Endothelial cell of umbilical vein (primary cell): ENCODE results near the gene LATS2. TPM values are rescaled to one million over a fixed set of nuclear protein-coding genes. Genes with fewer than 3 reads are reported as not detected.

Experiments used
- BruUV-seq: library from RNA; stranded (reverse); fragments of 400-500 nt; replicated peaks from 2 replicates; lab custom pipeline; 2021; lab: Mats Ljungman, UMichigan
- CTCF ChIA-PET: fragments of 300-600, 350-600 bp; sonication (Branson Sonifier 250); formaldehyde crosslinking; loops from one replicate; lab custom pipeline; 2021; ENCODE audit warnings: antibody characterized with exemption, inconsistent platforms; lab: Charles Lee
- POLR2A ChIA-PET: fragments of 300-600, 350-600 bp; sonication (Branson Sonifier 250); formaldehyde crosslinking; loops from one replicate; lab custom pipeline; 2021; ENCODE audit warnings: antibody characterized with exemption, inconsistent platforms; lab: Charles Lee
- DNase-seq: peaks from one replicate; pipeline ENCODE4 v3.0.0-alpha.2; 2011; ENCODE audit warnings: low read depth, low spot score
- FAIRE-seq: peaks from 2 replicates; lab custom pipeline; 2011; peaks lifted over from hg19 to GRCh38; lab: Jason Lieb, UNC
- H2AFZ ChIP-seq: 2 replicates; pipeline ENCODE4 v1.6.0; 2012; ENCODE audit warnings: low read depth, low read length, control low read depth, inconsistent platforms
- H3K27ac ChIP-seq: 2 replicates; pipeline ENCODE4 v1.5.1; 2011; ENCODE audit warnings: low read depth, mild to moderate bottlenecking, control low read depth, low read length, moderate library complexity; ENCODE audit not compliant: insufficient read depth
- H3K27me3 ChIP-seq, 2 experiments: 2 replicates each; pipeline versions ENCODE4 v1.6.0 to v1.6.1; 2011; ENCODE audit warnings: low read length in 2 of 2, mixed read lengths in 1 of 2; ENCODE audit not compliant: control insufficient read depth in 2 of 2, insufficient read depth in 2 of 2
- H3K36me3 ChIP-seq, 2 experiments: 2 replicates in 1 of 2; 3 replicates in 1 of 2; pipeline ENCODE4 v1.5.1; 2011; ENCODE audit warnings: low read length in 2 of 2, mild to moderate bottlenecking in 1 of 2, moderate library complexity in 1 of 2; ENCODE audit not compliant: control insufficient read depth in 2 of 2, insufficient read depth in 2 of 2; ENCODE audit errors: extremely low read depth in 1 of 2
- H3K4me1 ChIP-seq: 3 replicates; pipeline ENCODE4 v1.5.1; 2011; ENCODE audit warnings: mild to moderate bottlenecking, low read length; ENCODE audit not compliant: control insufficient read depth, insufficient read depth; ENCODE audit errors: extremely low read depth
- H3K4me2 ChIP-seq: 2 replicates; pipeline ENCODE4 v1.6.1; 2011; ENCODE audit warnings: low read length, control low read depth, mixed read lengths; ENCODE audit not compliant: insufficient read depth
- H3K4me3 ChIP-seq, 3 experiments: fragments of 200-600 bp in 1 of 3; sonication (generic), shearing (Covaris generic) in 1 of 3; replicated peaks in 1 of 3; 2 replicates each; pipeline ENCODE4 v1.5.1; 2011 to 2016; ENCODE audit warnings: control low read depth in 3 of 3, low read length in 3 of 3, mild to moderate bottlenecking in 2 of 3, inconsistent platforms in 1 of 3, low read depth in 1 of 3, moderate library complexity in 1 of 3; ENCODE audit not compliant: insufficient read depth in 1 of 3
- H3K79me2 ChIP-seq: 2 replicates; pipeline ENCODE4 v1.6.0; 2012; ENCODE audit warnings: low read length, inconsistent platforms; ENCODE audit not compliant: control insufficient read depth, insufficient read depth
- H3K9ac ChIP-seq: replicated peaks from 2 replicates; pipeline ENCODE3; 2011; ENCODE audit warnings: low read length, control low read depth; ENCODE audit not compliant: insufficient read depth; ENCODE audit errors: extremely low read depth
- H3K9me1 ChIP-seq: replicated peaks from 3 replicates; pipeline ENCODE4 v1.6.0; 2011; ENCODE audit warnings: mild to moderate bottlenecking, low read length; ENCODE audit not compliant: control insufficient read depth, insufficient read depth; ENCODE audit errors: extremely low read depth
- H3K9me3 ChIP-seq: replicated peaks from 2 replicates; pipeline ENCODE4 v1.5.1; 2012; ENCODE audit warnings: low read length, inconsistent platforms; ENCODE audit not compliant: control insufficient read depth, insufficient read depth
- H4K20me1 ChIP-seq: replicated peaks from 2 replicates; pipeline ENCODE3; 2011; ENCODE audit warnings: mild to moderate bottlenecking, low read length; ENCODE audit not compliant: control insufficient read depth, insufficient read depth; ENCODE audit errors: extremely low read depth
- CTCF ChIP-seq, 2 donors: IDR thresholded peaks; 1 replicate in 1 of 2; 2 replicates in 1 of 2; pipeline ENCODE4 v1.5.1; 2011; ENCODE audit warnings: low read length in 2 of 2, mild to moderate bottlenecking in 2 of 2, moderate library complexity in 2 of 2, control low read depth in 1 of 2, inconsistent platforms in 1 of 2, low read depth in 1 of 2; ENCODE audit not compliant: insufficient read depth in 1 of 2; ENCODE audit errors: extremely low read depth in 1 of 2
- EZH2 ChIP-seq: IDR thresholded peaks from 2 replicates; pipeline ENCODE4 v1.6.1; 2012; ENCODE audit warnings: borderline replicate concordance, low read depth, mild to moderate bottlenecking, moderate library complexity, low read length, inconsistent platforms; ENCODE audit not compliant: severe bottlenecking
- FOS ChIP-seq: IDR thresholded peaks from 2 replicates; pipeline ENCODE4 v1.6.1; 2011; ENCODE audit warnings: mild to moderate bottlenecking, low read length, moderate library complexity, borderline replicate concordance; ENCODE audit not compliant: insufficient read depth
- GATA2 ChIP-seq: IDR thresholded peaks from 2 replicates; pipeline ENCODE4 v1.7.0; 2011; ENCODE audit warnings: low read depth, mild to moderate bottlenecking, moderate library complexity, mixed read lengths, low read length; ENCODE audit not compliant: insufficient read length, insufficient read depth
- JUN ChIP-seq: IDR thresholded peaks from 2 replicates; pipeline ENCODE4 v1.6.1; 2011; ENCODE audit warnings: borderline replicate concordance, low read depth; ENCODE audit not compliant: insufficient read length, insufficient read depth
- POLR2A ChIP-seq: IDR thresholded peaks from 2 replicates; pipeline ENCODE4 v1.6.1; 2012; ENCODE audit warnings: low read depth, mild to moderate bottlenecking, control low read depth, low read length
- POLR2AphosphoS5 ChIP-seq: IDR thresholded peaks from 2 replicates; pipeline ENCODE4 v1.6.1; 2012; ENCODE audit warnings: low read depth, mild to moderate bottlenecking, control low read depth, low read length, moderate library complexity; ENCODE audit not compliant: insufficient read depth
- dilution Hi-C: fragments of 300-500 bp; cut with MboI; formaldehyde crosslinking; loops from one replicate; pipeline ENCODE4 v1.15.0; 2019; ENCODE audit warnings: low sequenced_read_pairs; ENCODE audit not compliant: extremely low pct_ligation_motif_present
- intact Hi-C: fragments of 100-400 bp; cut with micrococcal nuclease; formaldehyde crosslinking; loops from one replicate; pipeline ENCODE4 v1.10.0; 2022
- polyA plus RNA-seq, 4 experiments: library from polyadenylated mRNA; depleted of rRNA in 3 of 4; stranded (reverse) in 3 of 4; unstranded in 1 of 4; fragments of >200 nt; gene quantifications; 2 replicates each; pipeline versions ENCODE4 v1.2.1 to v1.2.3, GENCODE V29; 2011 to 2012; ENCODE audit warnings: missing spikeins in 1 of 4
- total RNA-seq: library from RNA; stranded (reverse); gene quantifications from 2 replicates; pipeline ENCODE4 v1.2.3, GENCODE V29; 2021
- TF ChIP-seq, protein P1 (sequence below): IDR thresholded peaks from 2 replicates; pipeline ENCODE4 v1.6.1; 2011; ENCODE audit not compliant: insufficient read depth, insufficient read length

LATS2 gene
- total and polyA plus RNA-seq, 2 donors (not counting 3 experiments of a cell fraction or from before 2014, with no cell fraction given): 33.5 to 67.6 TPM

DNA sequence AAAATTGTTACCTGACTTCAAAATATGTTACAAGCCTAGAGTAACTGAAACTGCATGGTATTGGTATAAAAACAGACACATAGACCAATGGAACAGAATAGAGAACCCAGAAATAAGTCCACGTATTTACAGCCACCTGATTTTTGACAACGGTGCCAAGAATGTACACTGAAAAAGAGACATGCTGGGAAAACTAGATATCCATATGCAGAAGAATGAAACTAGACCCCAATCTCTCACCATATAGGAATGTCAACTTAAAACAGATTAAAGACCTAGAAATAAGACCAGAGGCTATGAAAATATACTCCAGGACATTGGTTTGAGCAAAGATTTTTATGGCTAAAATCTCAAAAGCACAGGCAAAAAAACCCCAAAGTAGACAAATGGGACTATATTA is 76.5 kb downstream of the LATS2 start:
- no peak overlapping the region for H3K27ac ChIP-seq
- H4K20me1 ChIP-seq: no peaks in the 10 kb centered on the region
- no peak overlapping the region for H2AFZ ChIP-seq
- no peak overlapping the region for H3K4me2 ChIP-seq
- H3K79me2 ChIP-seq: peaks cover 83% of the 10 kb centered on the region
- DNase-seq: no peak
- no peak overlapping the region for H3K9ac ChIP-seq
- H3K36me3 ChIP-seq: peaks cover 44 to 45% of the 10 kb centered on the region in 2 experiments
- H3K9me3 ChIP-seq: no peaks in the 10 kb centered on the region
- no peak overlapping the region for H3K4me3 ChIP-seq
- no peaks in the 10 kb centered on the region for H3K27me3 ChIP-seq
- no peaks in the 10 kb centered on the region for H3K4me1 ChIP-seq
- intact Hi-C loops: no loop called here
- no peak for FAIRE-seq
- no peaks in the 10 kb centered on the region for H3K9me1 ChIP-seq
- dilution Hi-C loops: no loop called here
- POLR2A ChIA-PET: no interaction called here
- TF ChIP-seq, protein P1, sequence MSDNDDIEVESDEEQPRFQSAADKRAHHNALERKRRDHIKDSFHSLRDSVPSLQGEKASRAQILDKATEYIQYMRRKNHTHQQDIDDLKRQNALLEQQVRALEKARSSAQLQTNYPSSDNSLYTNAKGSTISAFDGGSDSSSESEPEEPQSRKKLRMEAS: no peak
- TF ChIP-seq POLR2AphosphoS5 (no peak), POLR2A (no peak), GATA2 (no peak), EZH2 (no peak), CTCF (IDR thresholded peaks at IDR 0.05; ENCODE audit: extremely low read depth in 1 of 2, insufficient read depth in 1 of 2, low read depth in 1 of 2, low read length in 2 of 2) (no peak), FOS (no peak), JUN (no peak)
- BruUV-seq: no TSS peak
- CTCF ChIA-PET: no interaction called here
